8988T (cell line): Measurements from ENCODE around the gene TLR4.

Experiments used
- DNase-seq: peaks from one replicate; pipeline ENCODE4 v3.0.0; 2011

Gene TLR4

GRCh38 chr9:117746263-117746662 is 42.1 kb downstream of the TLR4 start:
- no peak for DNase-seq

- DNase-seq, result no peak
Observed at GRCh38 chr9:117747386-117747970, 43.3 kb downstream of the TLR4 start.

GRCh38 chr9:117750401-117750800 is 46.2 kb downstream of the TLR4 start:
- no peak for DNase-seq

GRCh38 chr9:117752894-117753293 is 48.7 kb downstream of the TLR4 start:
- DNase-seq, result no peak

GRCh38 chr9:117757561-117758190 is 53.5 kb downstream of the TLR4 start:
- no peak for DNase-seq

GRCh38 chr9:117763314-117763713 is 59.1 kb downstream of the TLR4 start:
- DNase-seq, result no peak

GRCh38 chr9:117768750-117769395 is 64.7 kb downstream of the TLR4 start:
- DNase-seq, result no peak

GRCh38 chr9:117771136-117771535 is 66.9 kb downstream of the TLR4 start:
- no peak for DNase-seq

- no peak for DNase-seq
Observed at GRCh38 chr9:117772960-117773359, 68.8 kb downstream of the TLR4 start.
